Stomach (tissue), 9 donors: ENCODE measurements around the gene SRP19. TPM values are rescaled to one million over a fixed set of nuclear protein-coding genes. Genes with fewer than 3 reads are reported as not detected.
"Not testable (repeated sequence)": the region's sequence is repeated elsewhere in the genome, so short reads cannot be mapped to it uniquely, and the experiment has no call there.

Experiments used
- DNase-seq, 2 donors: peaks; one replicate each; pipeline versions ENCODE4 v3.0.0 to v3.0.0-alpha.2; 2013 to 2019
- H3K27ac ChIP-seq, 5 donors: fragments of 200-600 bp in 4 of 5; sonication (generic) in 4 of 5; one replicate each; pipeline ENCODE4 v1.5.1; 2013 to 2019; ENCODE audit warnings: mild to moderate bottlenecking in 1 of 5, moderate library complexity in 1 of 5
- H3K27me3 ChIP-seq, 3 donors: fragments of 200-600 bp; sonication (generic); one replicate each; pipeline ENCODE4 v1.5.1; 2017 to 2019; ENCODE audit warnings: mixed run types in 1 of 3
- H3K36me3 ChIP-seq, 4 donors: fragments of 200-600 bp; sonication (generic); 1 replicate in 3 of 4; 2 replicates in 1 of 4; pipeline ENCODE4 v1.5.1; 2016 to 2019
- H3K4me1 ChIP-seq, 4 donors: fragments of 200-600 bp; sonication (generic); one replicate each; pipeline ENCODE4 v1.5.1; 2016 to 2019
- H3K4me3 ChIP-seq, 4 donors: fragments of 200-600 bp; sonication (generic) in 3 of 4; one replicate each; pipeline ENCODE4 v1.5.1; 2016 to 2019; ENCODE audit warnings: mild to moderate bottlenecking in 1 of 4
- H3K9me3 ChIP-seq, 4 donors: fragments of 200-600 bp; sonication (generic); one replicate each; pipeline ENCODE4 v1.5.1; 2016 to 2019
- EP300 ChIP-seq: sonication (generic); formaldehyde crosslinking; IDR thresholded peaks from one replicate; pipeline ENCODE4 v1.6.1; 2017; ENCODE audit warnings: antibody characterized with exemption
- POLR2A ChIP-seq, 4 donors: fragments of 450-650 bp; IDR thresholded peaks; one replicate each; pipeline ENCODE4 v1.6.1; 2016; ENCODE audit warnings: antibody characterized with exemption in 4 of 4, control low read depth in 2 of 4, mild to moderate bottlenecking in 1 of 4, moderate library complexity in 1 of 4
- POLR2AphosphoS5 ChIP-seq, 3 donors: sonication (generic); formaldehyde crosslinking; IDR thresholded peaks; one replicate each; pipeline ENCODE4 v1.6.1; 2016; ENCODE audit warnings: antibody characterized with exemption in 3 of 3
- WGBS, 5 donors: extraction: QIAGEN DNeasy Blood & Tissue Kit in 3 of 5; methylation state at CpG; one replicate each; pipeline versions ENCODE4 v1.1.5 to v1.1.7; 2013 to 2018; 5-methylcytosine and 5-hydroxymethylcytosine counted together
- intact Hi-C: fragments of 100-400 bp; cut with DNase I; formaldehyde crosslinking; loops from one replicate; pipeline ENCODE4 v1.15.1; 2023; ENCODE audit warnings: low total_unique reads
- polyA plus RNA-seq, 3 donors: library from polyadenylated mRNA; stranded (reverse); fragments of 200-250 nt; gene quantifications; one replicate each; pipeline ENCODE4 v1.2.3, GENCODE V29; 2013
- total RNA-seq, 5 donors: library from RNA; depleted of rRNA; stranded (reverse); fragments of >200 nt; gene quantifications; one replicate each; pipeline versions ENCODE4 v1.1.0 to v1.2.3, GENCODE V29; 2014 to 2016
- TF ChIP-seq, protein P1 (sequence below), 7 experiments: fragments of 450-650 bp in 4 of 7; fragments of 200-600 bp in 3 of 7; sonication (generic) in 3 of 7; IDR thresholded peaks; one replicate each; pipeline ENCODE4 v1.5.1; 2016 to 2019; ENCODE audit warnings: antibody characterized with exemption in 7 of 7, control low read depth in 2 of 7, mild to moderate bottlenecking in 1 of 7
- donor health status: healthy with polysubstance abuse.
- donor health status: Bipolar disorder and iron deficiency.
- donor health status: healthy.

The SRP19 gene
- total and polyA plus RNA-seq, 8 donors: 3.2 to 99.3 (median 56.4) TPM

DNA sequence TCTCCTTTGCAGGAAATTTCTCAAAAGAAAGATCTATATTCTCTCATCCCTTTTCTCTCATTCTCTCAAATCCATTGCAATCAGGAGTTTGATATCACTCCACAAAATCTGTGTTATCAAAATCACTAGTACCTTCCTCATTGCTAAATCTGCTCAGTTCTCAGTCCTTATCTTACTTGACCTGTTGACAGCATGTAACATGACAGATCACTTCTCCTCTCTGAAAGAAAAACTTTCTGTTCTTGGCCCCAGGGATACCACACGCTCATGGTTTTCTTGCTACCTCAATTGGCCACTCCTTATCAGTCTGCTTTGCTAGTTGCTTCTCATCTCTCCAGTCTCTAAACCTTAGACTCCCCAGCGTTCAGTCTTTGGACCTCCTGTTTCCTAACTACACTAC, 22.1 kb downstream of the SRP19 start:
- intact Hi-C loops: no loop called here
- 87 to 95% (median 91%) methylated on average over 2 of the region's 2 CpGs for WGBS, 5 donors

DNA sequence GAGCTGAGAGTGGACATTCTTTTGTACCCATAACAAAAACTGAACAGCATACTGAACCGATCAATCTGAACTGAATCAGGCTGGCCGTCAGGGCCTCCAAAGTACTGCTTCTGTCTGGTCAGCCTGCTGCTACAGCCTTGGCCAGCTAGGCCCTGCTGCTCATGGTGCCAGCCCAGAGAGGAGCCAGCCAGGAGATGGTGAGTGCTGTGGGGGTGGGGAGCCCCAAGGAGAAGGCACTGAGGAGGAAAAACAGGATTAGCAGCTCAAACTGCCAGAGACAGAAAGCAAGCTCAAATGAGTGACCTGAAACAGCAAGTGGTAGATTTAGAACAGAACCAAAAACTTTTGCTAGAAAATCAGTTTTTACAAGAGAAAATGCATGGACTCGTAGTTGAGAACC, 23.9 kb downstream of the SRP19 start:
- intact Hi-C loops: no loop called here
- H3K36me3 ChIP-seq: peaks cover 23 to 91% (median 82%) of the 10 kb centered on the region in 4 donors
- peak in 1 of 2 donors; percentile 63 for DNase-seq
- peak overlapping the region in 2 of 5 donors; percentile 13 to 33 for H3K27ac ChIP-seq
- WGBS, 5 donors: 42 to 70% (median 56%) methylated on average over 3 of the region's 3 CpGs
- TF ChIP-seq, protein P1, sequence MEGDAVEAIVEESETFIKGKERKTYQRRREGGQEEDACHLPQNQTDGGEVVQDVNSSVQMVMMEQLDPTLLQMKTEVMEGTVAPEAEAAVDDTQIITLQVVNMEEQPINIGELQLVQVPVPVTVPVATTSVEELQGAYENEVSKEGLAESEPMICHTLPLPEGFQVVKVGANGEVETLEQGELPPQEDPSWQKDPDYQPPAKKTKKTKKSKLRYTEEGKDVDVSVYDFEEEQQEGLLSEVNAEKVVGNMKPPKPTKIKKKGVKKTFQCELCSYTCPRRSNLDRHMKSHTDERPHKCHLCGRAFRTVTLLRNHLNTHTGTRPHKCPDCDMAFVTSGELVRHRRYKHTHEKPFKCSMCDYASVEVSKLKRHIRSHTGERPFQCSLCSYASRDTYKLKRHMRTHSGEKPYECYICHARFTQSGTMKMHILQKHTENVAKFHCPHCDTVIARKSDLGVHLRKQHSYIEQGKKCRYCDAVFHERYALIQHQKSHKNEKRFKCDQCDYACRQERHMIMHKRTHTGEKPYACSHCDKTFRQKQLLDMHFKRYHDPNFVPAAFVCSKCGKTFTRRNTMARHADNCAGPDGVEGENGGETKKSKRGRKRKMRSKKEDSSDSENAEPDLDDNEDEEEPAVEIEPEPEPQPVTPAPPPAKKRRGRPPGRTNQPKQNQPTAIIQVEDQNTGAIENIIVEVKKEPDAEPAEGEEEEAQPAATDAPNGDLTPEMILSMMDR (IDR thresholded peaks at IDR 0.05): no peak
- TF ChIP-seq EP300: no peak
- no peak for TF ChIP-seq POLR2AphosphoS5 (IDR thresholded peaks at IDR 0.05)
- H3K27me3 ChIP-seq: no peaks in the 10 kb centered on the region
- H3K4me1 ChIP-seq: peaks cover 6 to 19% (median 12%) of the 10 kb centered on the region in 4 donors
- no peaks in the 10 kb centered on the region for H3K9me3 ChIP-seq
- H3K4me3 ChIP-seq: no peak overlapping the region

More for the DNA sequence above, 22.1 kb downstream of the SRP19 start:
- H3K36me3 ChIP-seq: peaks cover 28 to 93% (median 91%) of the 10 kb centered on the region in 4 donors
- TF ChIP-seq POLR2A (IDR thresholded peaks at IDR 0.05) (no peak), POLR2AphosphoS5 (IDR thresholded peaks at IDR 0.05) (no peak), EP300 (no peak)
- TF ChIP-seq, protein P1 (IDR thresholded peaks at IDR 0.05): no peak
- H3K4me3 ChIP-seq: no peak overlapping the region
- DNase-seq: no peak
- no peaks in the 10 kb centered on the region for H3K9me3 ChIP-seq
- H3K27ac ChIP-seq: no peak overlapping the region
- H3K4me1 ChIP-seq: peaks cover 7 to 35% (median 20%) of the 10 kb centered on the region in 4 donors
- no peaks in the 10 kb centered on the region for H3K27me3 ChIP-seq

DNA sequence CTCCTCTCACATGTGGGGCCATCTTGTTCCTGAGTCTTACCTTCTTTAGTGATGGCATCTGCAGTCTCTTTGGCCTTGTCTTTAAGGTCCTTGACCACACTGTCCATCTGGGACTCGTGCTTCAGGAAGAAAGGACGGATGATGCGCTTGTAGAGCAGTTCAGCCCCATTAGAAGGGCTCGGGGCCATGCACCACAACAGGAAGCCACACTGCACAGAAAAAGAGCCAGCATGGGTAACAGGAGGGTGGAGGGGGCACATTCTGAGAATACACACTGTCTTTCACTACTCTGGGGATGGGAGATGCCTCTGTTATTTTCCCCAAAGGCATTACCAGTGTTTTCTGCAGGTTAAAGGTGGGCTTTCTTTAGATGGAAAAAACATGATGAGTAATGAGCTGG, 25.9 kb downstream of the SRP19 start:
- intact Hi-C loops: no loop called here
- Histone ChIP-seq H3K4me1 (peaks cover 6 to 19% (median 12%) of the 10 kb centered on the region in 4 donors), H3K27me3 (no peaks in the 10 kb centered on the region), H3K36me3 (peaks cover 13 to 81% (median 72%) of the 10 kb centered on the region in 4 donors), H3K4me3 (no peak overlapping the region), H3K9me3 (no peaks in the 10 kb centered on the region), H3K27ac (no peak overlapping the region)
- TF ChIP-seq, protein P1 (IDR thresholded peaks at IDR 0.05): no peak
- TF ChIP-seq POLR2A (IDR thresholded peaks at IDR 0.05) (no peak), POLR2AphosphoS5 (IDR thresholded peaks at IDR 0.05) (no peak), EP300 (no peak)
- no peak for DNase-seq
- WGBS, 5 donors: 81 to 94% (median 91%) methylated on average over 4 of the region's 4 CpGs

DNA sequence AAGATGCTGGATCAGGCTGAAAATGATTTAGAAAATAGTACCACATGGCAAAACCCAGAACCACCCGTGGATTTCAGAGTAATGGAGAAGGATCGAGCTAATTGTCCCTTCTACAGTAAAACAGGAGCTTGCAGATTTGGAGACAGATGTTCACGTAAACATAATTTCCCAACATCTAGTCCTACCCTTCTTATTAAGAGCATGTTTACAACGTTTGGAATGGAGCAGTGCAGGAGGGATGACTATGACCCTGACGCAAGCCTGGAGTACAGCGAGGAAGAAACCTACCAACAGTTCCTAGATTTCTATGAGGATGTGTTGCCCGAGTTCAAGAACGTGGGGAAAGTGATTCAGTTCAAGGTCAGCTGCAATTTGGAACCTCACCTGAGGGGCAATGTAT, 31.0 kb downstream of the SRP19 start:
- H3K27ac ChIP-seq, H3K27me3 ChIP-seq, intact Hi-C loops, DNase-seq, H3K4me3 ChIP-seq, H3K9me3 ChIP-seq: not testable (repeated sequence)
- WGBS, 5 donors: 85 to 92% (median 89%) methylated on average over 8 of the region's 8 CpGs
- Histone ChIP-seq H3K36me3 (peaks cover 0 to 63% (median 49%) of the 10 kb centered on the region in 4 donors), H3K4me1 (peaks cover 0 to 17% (median 5%) of the 10 kb centered on the region in 4 donors)

DNA sequence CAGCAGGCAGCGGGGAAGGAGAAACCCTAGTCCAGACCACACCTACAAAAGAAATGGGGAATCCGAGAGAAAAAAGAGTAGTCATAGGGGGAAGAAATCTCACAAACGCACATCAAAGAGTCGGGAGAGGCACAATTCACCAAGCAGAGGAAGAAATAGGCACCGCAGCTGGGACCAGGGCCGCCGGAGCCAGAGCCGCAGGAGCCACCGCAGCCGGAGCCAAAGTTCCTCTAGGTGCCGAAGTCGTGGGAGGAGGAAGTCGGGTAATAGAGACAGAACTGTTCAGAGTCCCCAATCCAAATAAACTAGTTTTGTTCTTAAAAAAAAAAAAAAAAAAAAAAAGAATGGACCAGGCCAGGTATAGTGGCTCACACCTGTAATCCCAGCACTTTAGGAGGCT, 31.7 kb downstream of the SRP19 start:
- TF ChIP-seq POLR2A (IDR thresholded peaks at IDR 0.05) (no peak), POLR2AphosphoS5 (IDR thresholded peaks at IDR 0.05) (no peak), EP300 (no peak)
- TF ChIP-seq, protein P1 (IDR thresholded peaks at IDR 0.05): no peak
- Histone ChIP-seq H3K36me3 (peaks cover 3 to 64% (median 50%) of the 10 kb centered on the region in 4 donors), H3K9me3 (no peaks in the 10 kb centered on the region), H3K27ac (no peak overlapping the region), H3K27me3 (no peaks in the 10 kb centered on the region), H3K4me1 (peaks cover 0 to 23% (median 5%) of the 10 kb centered on the region in 4 donors), H3K4me3 (no peak overlapping the region)
- DNase-seq: no peak
- intact Hi-C loops: no loop called here
- 93 to 97% (median 96%) methylated on average over 13 of the region's 13 CpGs for WGBS, 5 donors
